K562 treated with DMSO at 1 percent for 12 hours (cell line): ENCODE measurements around the gene GJB2. TPM values are rescaled to one million over a fixed set of nuclear protein-coding genes. Genes with fewer than 3 reads are reported as not detected.

Source experiments
- total RNA-seq: library from RNA; unstranded; fragments of 300-600 nt; gene quantifications from 2 replicates; pipeline ENCODE4 v1.2.3, GENCODE V29; 2022; ENCODE audit not compliant: insufficient read depth

The GJB2 gene
- total RNA-seq = not detected in 2 replicates

DNA sequence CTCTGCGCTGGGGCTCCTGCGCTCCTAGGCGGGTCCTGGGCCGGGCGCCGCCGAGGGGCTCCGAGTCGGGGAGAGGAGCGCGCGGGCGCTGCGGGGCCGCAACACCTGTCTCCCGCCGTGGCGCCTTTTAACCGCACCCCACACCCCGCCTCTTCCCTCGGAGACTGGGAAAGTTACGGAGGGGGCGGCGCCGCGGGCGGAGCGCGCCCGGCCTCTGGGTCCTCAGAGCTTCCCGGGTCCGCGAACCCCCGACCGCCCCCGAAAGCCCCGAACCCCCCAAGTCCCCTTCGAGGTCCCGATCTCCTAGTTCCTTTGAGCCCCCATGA, at the start of gene GJB2:
Gene GJB2, minus strand, starts transcription at position 103 of the 326 bp plus-strand sequence. CDS start 3,357 bp downstream, outside the sequence.

DNA sequence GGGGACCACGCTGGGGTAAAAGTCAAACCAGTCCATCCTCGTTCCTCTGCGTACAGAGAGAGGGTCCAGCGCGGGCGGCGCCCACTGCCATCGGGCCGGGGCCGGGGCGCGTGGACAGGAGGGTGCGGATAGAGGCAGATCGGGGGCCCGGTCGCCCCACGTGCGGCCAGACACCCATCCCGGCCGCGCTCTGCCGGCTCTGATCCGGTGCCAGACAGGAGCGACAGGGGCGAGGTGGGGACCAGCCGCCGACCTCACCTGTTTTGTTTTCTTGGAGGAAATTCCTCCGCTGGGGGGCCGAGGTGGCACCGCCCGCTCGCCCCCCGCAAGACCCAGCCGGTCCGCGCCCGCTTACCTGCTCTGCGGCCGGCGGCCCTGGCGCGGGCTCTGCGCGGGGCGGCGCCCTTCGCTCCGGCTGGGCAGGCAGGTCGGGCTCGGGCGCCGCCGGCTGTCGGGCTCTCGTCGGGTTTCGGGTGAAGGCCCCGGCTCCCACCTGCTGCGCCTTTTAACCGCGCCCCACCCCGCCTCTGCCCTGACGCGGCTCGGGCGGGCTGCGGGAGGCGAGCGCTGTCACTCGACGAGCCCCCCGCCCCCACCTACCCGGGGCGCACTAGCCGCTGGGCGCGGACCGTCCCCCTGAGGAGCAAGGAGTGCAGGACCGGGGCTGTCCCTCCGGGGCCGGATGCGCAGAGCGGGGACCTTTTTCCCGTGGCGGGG, 39.3 kb upstream of the GJB2 start, which contains the start of gene GJB6:
Gene GJB6, minus strand, starts transcription at position 481 of the 717 bp plus-strand sequence. CDS start 8,839 bp downstream, outside the sequence.

DNA sequence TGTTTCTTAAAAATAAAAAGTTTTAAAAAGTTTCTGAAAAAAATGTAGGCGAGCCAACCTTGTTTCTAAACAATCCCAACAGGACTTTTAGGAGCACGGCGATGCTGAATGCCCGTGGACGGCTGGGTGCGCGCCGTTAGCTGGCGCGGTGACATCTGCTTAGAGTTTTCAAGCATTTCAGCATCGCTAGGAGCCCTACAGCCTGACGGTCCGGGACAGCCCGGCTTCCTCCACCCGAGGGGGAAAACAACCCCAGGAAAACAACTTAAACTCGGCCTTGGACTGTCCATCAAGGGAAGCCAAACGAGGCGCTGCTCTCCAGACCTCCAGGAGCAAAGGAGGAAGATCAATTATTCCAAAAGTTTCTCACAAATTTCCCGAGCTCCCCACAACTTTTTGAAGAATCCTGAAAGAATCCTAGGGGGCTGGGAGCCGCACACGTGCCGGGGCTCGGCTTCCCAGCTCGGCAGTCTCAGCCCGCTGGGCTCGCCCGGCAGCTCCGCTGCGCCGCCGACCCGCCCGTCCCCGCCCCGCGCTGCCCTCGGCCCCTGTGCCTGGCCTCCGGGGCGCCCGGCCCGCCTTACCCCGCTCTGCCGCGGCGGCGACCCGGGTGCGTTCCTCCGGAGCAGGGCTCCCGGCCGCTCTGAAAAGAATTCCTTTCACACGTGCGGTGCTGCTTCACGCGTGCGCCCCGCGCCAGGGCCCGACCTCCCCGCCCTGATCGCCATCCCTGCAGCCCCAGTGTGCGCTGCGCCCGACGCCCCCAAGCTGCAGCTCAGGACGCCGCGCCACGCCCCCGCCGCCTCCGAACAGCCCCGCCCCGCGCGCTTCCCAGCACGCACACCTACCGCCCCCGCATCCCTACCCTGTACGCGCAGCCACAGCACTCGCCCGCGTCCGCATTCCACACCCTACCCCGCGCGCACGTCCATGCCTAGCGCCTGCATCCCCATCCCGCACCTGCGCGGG, 32.1 kb downstream of the GJB2 start, which contains the start of gene GJA3:
Gene GJA3, minus strand, starts transcription at position 747 of the 969 bp plus-strand sequence. CDS start 17,764 bp downstream, outside the sequence.

Other genes with a start within 250 kb of the GJB2 start
- gene ZMYM2, start 234.2 kb downstream of the GJB2 start, total RNA-seq = 4.0 and 26.3 TPM in 2 replicates
- gene GJA3, start 31.9 kb downstream of the GJB2 start, total RNA-seq = not detected in 2 replicates
- not detected in 2 replicates for gene GJB6, start 39.4 kb upstream of the GJB2 start, total RNA-seq